ENCODE data around the gene CGB5. TPM values are rescaled to one million over a fixed set of nuclear protein-coding genes. Genes with fewer than 3 reads are reported as not detected.

CGB5 gene
- polyA plus RNA-seq, 1 donor from 2014 or later = not detected

DNA sequence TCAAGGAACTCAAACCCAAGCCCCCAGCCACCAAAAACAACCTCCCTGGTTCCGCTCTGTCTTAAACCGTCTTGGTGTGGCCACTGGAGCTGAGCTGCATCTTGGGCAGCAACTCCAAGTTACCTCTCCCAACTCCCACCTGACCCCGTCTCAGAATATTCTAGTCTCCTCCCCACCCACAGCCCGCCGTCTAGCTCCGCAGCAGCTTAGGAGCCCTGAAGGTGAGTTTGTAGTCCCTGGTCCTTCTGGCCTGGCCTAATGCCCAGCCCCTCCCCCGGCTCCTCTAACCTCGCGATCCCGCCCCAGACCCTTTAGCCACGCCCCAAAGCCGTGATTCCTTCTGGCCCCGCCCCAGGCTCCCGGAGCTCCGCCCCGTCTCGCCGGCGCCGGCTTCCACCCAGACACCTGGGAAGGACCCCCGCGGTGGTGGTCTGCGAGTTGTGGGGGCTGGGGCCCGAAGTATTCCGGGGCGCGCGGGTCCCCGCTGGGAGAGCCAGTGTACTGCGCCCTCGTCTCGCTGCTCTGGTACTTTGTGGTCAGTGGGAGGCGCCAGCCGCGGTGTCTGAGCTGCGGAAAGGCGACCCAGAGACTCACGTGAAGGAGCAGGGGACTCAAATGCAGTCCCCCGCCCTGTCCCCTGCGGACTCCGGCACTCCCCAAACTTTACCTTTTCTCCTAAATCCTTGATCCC, 24.3 kb upstream of the CGB5 start:
- no peaks in the 10 kb centered on the region for H3F3A ChIP-seq (ENCODE audit: insufficient read depth, low read length, poor library complexity, severe bottlenecking)
- no peaks in the 10 kb centered on the region for H4K20me1 ChIP-seq (ENCODE audit: insufficient read depth)
- no peak overlapping the region for H3K4me3 ChIP-seq (ENCODE audit: low read length)
- H3K9me3 ChIP-seq (ENCODE audit: low read length) = no peaks in the 10 kb centered on the region
- H3K9ac ChIP-seq (ENCODE audit: low read length) = no peak overlapping the region
- no peaks in the 10 kb centered on the region for H3K79me2 ChIP-seq (replicated peaks; ENCODE audit: insufficient read depth, low read length)
- H3K9me2 ChIP-seq (ENCODE audit: insufficient read depth, low read length) = no peaks in the 10 kb centered on the region
- no peak overlapping the region for H2AFZ ChIP-seq (ENCODE audit: low read depth, low read length)
- H3K4me2 ChIP-seq (ENCODE audit: low read length) = no peak overlapping the region
- no peak for TF ChIP-seq SMC3 (conservative IDR thresholded peaks at IDR 0.05; ENCODE audit: poor library complexity)
- TF ChIP-seq RAD21 (conservative IDR thresholded peaks at IDR 0.05) = no peak
- no peak for TF ChIP-seq MXI1 (conservative IDR thresholded peaks at IDR 0.05; ENCODE audit: poor library complexity, severe bottlenecking)
- TF ChIP-seq, protein P1, sequence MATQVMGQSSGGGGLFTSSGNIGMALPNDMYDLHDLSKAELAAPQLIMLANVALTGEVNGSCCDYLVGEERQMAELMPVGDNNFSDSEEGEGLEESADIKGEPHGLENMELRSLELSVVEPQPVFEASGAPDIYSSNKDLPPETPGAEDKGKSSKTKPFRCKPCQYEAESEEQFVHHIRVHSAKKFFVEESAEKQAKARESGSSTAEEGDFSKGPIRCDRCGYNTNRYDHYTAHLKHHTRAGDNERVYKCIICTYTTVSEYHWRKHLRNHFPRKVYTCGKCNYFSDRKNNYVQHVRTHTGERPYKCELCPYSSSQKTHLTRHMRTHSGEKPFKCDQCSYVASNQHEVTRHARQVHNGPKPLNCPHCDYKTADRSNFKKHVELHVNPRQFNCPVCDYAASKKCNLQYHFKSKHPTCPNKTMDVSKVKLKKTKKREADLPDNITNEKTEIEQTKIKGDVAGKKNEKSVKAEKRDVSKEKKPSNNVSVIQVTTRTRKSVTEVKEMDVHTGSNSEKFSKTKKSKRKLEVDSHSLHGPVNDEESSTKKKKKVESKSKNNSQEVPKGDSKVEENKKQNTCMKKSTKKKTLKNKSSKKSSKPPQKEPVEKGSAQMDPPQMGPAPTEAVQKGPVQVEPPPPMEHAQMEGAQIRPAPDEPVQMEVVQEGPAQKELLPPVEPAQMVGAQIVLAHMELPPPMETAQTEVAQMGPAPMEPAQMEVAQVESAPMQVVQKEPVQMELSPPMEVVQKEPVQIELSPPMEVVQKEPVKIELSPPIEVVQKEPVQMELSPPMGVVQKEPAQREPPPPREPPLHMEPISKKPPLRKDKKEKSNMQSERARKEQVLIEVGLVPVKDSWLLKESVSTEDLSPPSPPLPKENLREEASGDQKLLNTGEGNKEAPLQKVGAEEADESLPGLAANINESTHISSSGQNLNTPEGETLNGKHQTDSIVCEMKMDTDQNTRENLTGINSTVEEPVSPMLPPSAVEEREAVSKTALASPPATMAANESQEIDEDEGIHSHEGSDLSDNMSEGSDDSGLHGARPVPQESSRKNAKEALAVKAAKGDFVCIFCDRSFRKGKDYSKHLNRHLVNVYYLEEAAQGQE (IDR thresholded peaks at IDR 0.05; ENCODE audit: borderline replicate concordance) = no peak
- TF ChIP-seq POLR2AphosphoS5 (IDR thresholded peaks at IDR 0.05) = no peak
- TF ChIP-seq, protein P2, sequence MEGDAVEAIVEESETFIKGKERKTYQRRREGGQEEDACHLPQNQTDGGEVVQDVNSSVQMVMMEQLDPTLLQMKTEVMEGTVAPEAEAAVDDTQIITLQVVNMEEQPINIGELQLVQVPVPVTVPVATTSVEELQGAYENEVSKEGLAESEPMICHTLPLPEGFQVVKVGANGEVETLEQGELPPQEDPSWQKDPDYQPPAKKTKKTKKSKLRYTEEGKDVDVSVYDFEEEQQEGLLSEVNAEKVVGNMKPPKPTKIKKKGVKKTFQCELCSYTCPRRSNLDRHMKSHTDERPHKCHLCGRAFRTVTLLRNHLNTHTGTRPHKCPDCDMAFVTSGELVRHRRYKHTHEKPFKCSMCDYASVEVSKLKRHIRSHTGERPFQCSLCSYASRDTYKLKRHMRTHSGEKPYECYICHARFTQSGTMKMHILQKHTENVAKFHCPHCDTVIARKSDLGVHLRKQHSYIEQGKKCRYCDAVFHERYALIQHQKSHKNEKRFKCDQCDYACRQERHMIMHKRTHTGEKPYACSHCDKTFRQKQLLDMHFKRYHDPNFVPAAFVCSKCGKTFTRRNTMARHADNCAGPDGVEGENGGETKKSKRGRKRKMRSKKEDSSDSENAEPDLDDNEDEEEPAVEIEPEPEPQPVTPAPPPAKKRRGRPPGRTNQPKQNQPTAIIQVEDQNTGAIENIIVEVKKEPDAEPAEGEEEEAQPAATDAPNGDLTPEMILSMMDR (IDR thresholded peaks at IDR 0.05; ENCODE audit: poor library complexity, severe bottlenecking) = no peak
- no peak for TF ChIP-seq EZH2 (IDR thresholded peaks at IDR 0.05; ENCODE audit: borderline replicate concordance, insufficient read depth, low read length, poor library complexity, severe bottlenecking)
- no peak for TF ChIP-seq EP300 (conservative IDR thresholded peaks at IDR 0.05; ENCODE audit: poor library complexity, severe bottlenecking)
- no peak for TF ChIP-seq TAF1 (IDR thresholded peaks at IDR 0.05; ENCODE audit: low read depth)
- H3K36me3 ChIP-seq (ENCODE audit: insufficient read depth, low read length) = no peaks in the 10 kb centered on the region
- no peak overlapping the region for H3K27ac ChIP-seq (ENCODE audit: low read length)
- peaks cover 13% of the 10 kb centered on the region for H3K27me3 ChIP-seq (ENCODE audit: insufficient read depth, low read depth, low read length)

DNA sequence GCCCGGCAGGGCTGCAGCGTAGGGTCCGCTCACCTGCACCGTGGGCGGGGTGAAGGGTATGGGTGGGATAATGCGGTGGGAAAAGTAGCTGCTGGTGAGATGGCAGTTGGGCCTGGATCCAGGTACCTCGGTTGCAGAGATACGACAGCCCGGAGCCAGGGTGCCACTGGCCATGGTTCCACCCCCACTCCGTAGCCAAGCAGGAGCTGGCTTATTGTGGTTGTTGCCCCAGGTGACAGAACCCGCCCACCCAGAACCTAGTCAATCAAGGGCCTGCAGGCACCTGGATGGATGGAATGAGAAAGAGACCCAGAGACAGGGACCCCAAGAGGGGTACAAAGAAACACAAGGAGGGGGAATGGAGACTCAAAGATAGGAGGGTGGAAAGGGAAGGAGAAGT, 23.3 kb upstream of the CGB5 start:
- Histone ChIP-seq H2AFZ (ENCODE audit: low read depth, low read length) (no peak overlapping the region), H3K9me3 (ENCODE audit: low read length) (no peaks in the 10 kb centered on the region), H3K27me3 (ENCODE audit: insufficient read depth, low read depth, low read length) (peaks cover 13% of the 10 kb centered on the region), H3K79me2 (replicated peaks; ENCODE audit: insufficient read depth, low read length) (no peaks in the 10 kb centered on the region), H3K27ac (ENCODE audit: low read length) (no peak overlapping the region), H3K36me3 (ENCODE audit: insufficient read depth, low read length) (no peaks in the 10 kb centered on the region), H3K4me3 (ENCODE audit: low read length) (no peak overlapping the region), H4K20me1 (ENCODE audit: insufficient read depth) (no peaks in the 10 kb centered on the region), H3K4me2 (ENCODE audit: low read length) (no peak overlapping the region), H3F3A (ENCODE audit: insufficient read depth, low read length, poor library complexity, severe bottlenecking) (no peaks in the 10 kb centered on the region), H3K9me2 (ENCODE audit: insufficient read depth, low read length) (no peaks in the 10 kb centered on the region), H3K9ac (ENCODE audit: low read length) (no peak overlapping the region)
- TF ChIP-seq POLR2AphosphoS5 (IDR thresholded peaks at IDR 0.05) (no peak), MXI1 (conservative IDR thresholded peaks at IDR 0.05; ENCODE audit: poor library complexity, severe bottlenecking) (no peak), SMC3 (conservative IDR thresholded peaks at IDR 0.05; ENCODE audit: poor library complexity) (no peak), EZH2 (IDR thresholded peaks at IDR 0.05; ENCODE audit: borderline replicate concordance, insufficient read depth, low read length, poor library complexity, severe bottlenecking) (no peak), EP300 (conservative IDR thresholded peaks at IDR 0.05; ENCODE audit: poor library complexity, severe bottlenecking) (no peak), RAD21 (conservative IDR thresholded peaks at IDR 0.05) (no peak), TAF1 (IDR thresholded peaks at IDR 0.05; ENCODE audit: low read depth) (no peak)
- TF ChIP-seq, protein P2 (IDR thresholded peaks at IDR 0.05; ENCODE audit: poor library complexity, severe bottlenecking) = no peak
- TF ChIP-seq, protein P1 (IDR thresholded peaks at IDR 0.05; ENCODE audit: borderline replicate concordance) = no peak

All from neural cell (in vitro differentiated cells).